ENCODE data around the gene PACS2.

Gene PACS2

GRCh38 chr14:105389534-105389933, 75.0 kb downstream of the PACS2 start:
- DNase-seq, result no peak

GRCh38 chr14:105389976-105390848, 75.7 kb downstream of the PACS2 start:
- no peak for DNase-seq

- no peak for DNase-seq
Observed at GRCh38 chr14:105390849-105391500, 76.4 kb downstream of the PACS2 start.

- no peak for DNase-seq
Observed at GRCh38 chr14:105391541-105391940, 77.0 kb downstream of the PACS2 start.

GRCh38 chr14:105392131-105393090, 77.9 kb downstream of the PACS2 start:
- no peak for DNase-seq

- no peak for DNase-seq
Observed at GRCh38 chr14:105393151-105393550, 78.6 kb downstream of the PACS2 start.

- DNase-seq, result no peak
Observed at GRCh38 chr14:105394714-105395537, 80.4 kb downstream of the PACS2 start.

- DNase-seq, result no peak
Observed at GRCh38 chr14:105395538-105395854, 80.9 kb downstream of the PACS2 start.

GRCh38 chr14:105397350-105397931, 82.9 kb downstream of the PACS2 start:
- DNase-seq, result no peak

- DNase-seq, result peak in 1 of 2 experiments; percentile 23
Observed at GRCh38 chr14:105398044-105398725, 83.6 kb downstream of the PACS2 start, which contains the start of gene TEX22. TEX22 (plus strand) TSS chr14:105398538; CDS start chr14:105399341, 803 bp downstream.

- DNase-seq, result no peak
Observed at GRCh38 chr14:105398726-105399465, 84.3 kb downstream of the PACS2 start.

- no peak for DNase-seq
Observed at GRCh38 chr14:105399466-105399775, 84.9 kb downstream of the PACS2 start.

GRCh38 chr14:105400016-105400415, 85.5 kb downstream of the PACS2 start:
- DNase-seq, result no peak

GRCh38 chr14:105401699-105402098, 87.2 kb downstream of the PACS2 start:
- no peak for DNase-seq

GRCh38 chr14:105408592-105408991, 94.0 kb downstream of the PACS2 start:
- no peak for DNase-seq

- DNase-seq, result no peak
Observed at GRCh38 chr14:105409364-105409763, 94.8 kb downstream of the PACS2 start.

- no peak for DNase-seq
Observed at GRCh38 chr14:105410642-105411016, 96.1 kb downstream of the PACS2 start.

- no peak for DNase-seq
Observed at GRCh38 chr14:105411017-105411941, 96.7 kb downstream of the PACS2 start.

GRCh38 chr14:105411985-105412770, 97.6 kb downstream of the PACS2 start:
- DNase-seq, result no peak

Measured in cerebellar nuclear complex (tissue), 1 donor.